Amygdala (tissue), 56 donors: Measurements from ENCODE around the gene PRKN.

ENCODE experiments used
- DNase-seq, 56 donors: peaks; one replicate each; lab custom pipeline; 2025; lab: John Stamatoyannopoulos, UW

PRKN gene

DNA sequence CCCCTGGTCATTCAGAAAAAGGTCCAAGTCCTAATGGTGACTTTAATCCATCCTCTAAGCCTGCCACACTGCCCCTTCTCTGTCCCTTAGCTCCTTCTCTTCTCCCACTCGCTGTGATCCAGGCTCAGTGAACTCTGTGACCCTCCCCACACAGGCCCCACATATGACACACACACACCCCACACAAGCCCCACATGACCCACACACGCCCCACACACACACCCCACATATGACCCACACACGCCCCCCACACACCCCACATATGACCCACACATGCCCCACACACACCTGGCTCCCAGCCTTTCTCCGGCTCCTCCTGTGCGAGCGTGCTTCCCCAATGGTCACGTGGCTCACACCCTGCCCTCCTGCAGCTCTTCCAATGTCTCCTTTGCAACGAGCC, 925.3 kb downstream of the PRKN start:
- no peak for DNase-seq

DNA sequence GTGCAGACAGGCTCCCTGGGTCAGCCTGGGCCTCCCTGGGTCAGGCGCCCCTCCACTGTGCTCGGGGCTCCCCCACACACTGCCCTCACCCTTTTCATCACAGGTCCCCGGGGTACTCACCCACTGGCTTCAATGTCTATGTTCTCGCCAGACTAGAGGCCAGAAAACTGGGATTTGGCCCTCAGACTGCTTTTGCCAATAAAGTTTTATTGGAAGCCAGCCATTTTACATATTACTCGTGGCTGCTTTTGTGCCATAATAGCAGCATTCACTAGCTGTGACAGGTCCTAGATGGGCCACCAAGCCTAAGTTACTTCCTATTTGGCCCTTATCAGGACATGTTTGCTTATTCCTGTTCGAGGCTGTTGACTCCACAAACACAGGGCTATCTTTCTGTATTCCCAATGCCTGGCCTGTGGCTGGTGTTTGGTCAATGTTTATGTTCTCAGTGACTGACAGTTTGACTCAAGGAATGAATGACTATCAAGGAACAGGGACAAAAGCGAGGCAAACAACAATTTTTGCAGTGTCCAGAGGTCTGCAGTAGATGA, 928.6 kb downstream of the PRKN start:
- DNase-seq: no peak

DNA sequence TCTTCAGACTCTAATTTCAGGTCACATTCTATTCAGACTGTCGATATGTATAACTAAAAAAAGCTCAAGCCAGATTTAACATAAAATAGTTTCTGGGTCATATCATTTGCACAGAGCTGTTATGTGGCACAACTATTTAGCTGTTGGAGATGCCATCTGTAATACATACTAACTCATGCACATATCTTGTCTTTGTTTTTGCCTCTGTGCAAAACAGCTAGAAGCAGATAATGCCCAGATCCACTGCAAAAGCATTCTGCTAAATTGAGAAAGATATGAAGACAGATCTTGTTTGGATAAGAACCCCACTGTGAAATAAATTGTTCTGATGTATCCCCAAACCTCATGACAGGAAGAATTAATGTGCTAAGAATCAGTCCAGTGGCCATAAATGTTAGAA, 930.9 kb downstream of the PRKN start:
- no peak for DNase-seq

DNA sequence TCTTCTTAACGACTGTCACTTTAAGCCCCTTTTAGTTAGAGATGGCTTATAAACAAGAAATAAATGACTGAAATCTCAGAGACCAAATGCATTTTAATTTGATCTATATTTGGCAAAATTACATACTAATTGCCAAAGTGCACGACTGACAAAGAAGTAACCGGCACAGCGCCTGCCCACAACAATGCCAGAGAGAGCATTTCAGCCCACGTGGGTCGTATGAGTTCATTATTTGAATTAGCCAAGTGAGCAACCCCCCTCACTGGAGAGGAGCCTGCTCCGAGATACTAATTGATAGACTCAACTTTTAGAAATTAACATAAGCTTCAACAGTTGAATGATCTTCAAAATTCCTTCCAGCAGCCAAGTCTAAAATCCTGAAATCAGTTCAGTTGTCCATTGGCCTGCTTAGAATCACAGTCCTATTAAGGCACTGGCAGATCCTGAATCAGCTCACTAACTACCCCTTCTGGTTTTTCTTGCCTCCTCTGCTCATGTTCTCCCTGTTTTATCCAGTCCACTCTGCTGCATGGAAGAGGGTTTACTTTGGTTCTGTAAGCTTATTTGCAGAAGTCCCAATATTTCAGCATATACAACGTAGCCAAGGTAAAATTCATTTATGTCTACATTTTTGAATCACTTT, 934.6 kb downstream of the PRKN start:
- peak in 2 of 56 donors; percentile 2 to 6 for DNase-seq

DNA sequence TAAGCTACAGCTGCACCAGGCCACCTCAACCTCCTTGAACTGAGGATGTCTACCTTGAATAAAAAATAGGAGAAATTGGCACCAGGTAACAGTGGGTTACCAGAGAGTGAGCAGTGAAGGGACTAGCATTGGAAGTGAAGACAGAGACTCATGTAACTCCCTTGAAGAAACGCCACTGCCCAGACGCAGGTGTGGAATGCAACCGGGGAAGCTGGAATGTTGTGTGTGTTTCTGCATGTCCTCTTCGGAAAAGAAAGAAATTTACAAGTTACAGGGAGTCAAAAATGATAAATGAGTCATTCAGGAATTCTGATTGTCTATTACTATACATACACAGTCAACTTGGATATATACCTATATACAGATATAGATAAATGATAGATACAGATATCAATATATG, 939.0 kb downstream of the PRKN start:
- no peak for DNase-seq

DNA sequence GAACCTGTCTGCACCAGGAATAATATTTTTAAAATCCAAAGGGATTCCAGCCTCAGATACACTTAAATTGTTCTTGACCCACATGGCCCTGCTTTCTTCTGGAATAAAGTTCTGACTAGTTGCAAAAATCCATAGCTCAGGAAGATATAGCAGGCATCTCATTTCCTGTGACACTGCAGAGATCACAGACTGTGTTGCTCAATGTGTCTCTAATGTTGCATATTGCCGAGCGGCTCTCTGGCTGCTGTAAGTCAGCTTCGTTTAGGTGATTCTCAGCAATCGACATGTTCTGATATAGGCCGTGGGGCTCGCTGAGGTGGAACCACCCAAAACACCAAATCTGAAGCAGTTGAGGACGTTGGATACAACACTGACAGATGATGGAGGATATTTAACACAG, 955.4 kb downstream of the PRKN start:
- no peak for DNase-seq

DNA sequence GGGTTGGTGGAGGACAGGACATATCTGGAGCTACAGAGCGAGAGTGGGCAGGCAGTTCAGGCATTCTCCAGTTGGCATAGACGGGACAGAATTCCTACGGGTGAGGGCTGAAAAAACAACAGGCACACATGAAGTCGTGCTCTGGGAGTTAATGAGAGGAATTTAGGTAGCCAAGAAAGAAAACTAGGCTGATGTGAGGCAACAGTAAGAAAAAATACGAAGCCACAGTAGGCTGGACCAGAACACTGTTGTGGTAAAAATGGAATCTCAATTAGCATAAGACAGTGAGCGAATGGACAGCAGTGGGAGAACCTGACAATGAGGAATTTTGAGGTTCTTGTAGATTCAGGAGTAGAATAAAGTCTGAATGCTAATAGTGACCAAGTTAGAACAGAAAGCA, 965.6 kb downstream of the PRKN start:
- peak in 1 of 56 donors; percentile 3 for DNase-seq

DNA sequence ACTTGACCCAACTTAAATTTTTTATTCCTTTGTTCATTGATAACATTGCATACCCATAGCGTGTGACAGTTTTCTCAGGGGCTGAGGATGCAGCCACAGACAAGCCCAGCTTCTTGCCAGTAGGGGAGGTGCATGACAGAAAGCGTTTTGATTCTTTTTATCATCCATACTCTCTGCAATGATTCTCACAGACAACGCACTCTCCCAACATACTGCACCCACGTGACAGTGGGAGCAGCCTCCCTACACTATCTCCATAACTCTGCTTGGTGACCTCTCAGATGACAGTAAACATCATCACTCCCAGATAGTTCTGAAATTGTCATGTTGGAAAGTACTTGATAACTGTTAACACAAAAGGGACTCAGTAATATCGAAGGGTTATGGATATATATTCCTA, 972.5 kb downstream of the PRKN start:
- DNase-seq: no peak

DNA sequence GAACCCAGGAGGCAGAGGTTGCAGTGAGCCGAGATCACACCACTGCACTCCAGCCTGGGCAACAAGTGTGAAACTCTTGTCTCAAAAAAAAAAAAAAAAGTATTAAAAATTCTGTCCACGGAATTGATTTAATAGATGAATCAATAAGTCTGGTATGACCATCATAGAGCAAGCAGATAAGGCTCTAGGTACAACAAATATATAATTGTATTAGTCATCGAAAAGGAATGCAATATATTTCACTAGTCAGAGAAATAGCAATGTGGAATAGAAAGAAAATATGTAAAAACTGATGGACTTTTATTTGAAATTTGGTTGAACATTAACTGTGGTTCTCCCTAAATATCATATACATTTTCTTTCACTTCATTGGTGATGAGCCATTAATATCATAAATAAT, 976.9 kb downstream of the PRKN start:
- no peak for DNase-seq

DNA sequence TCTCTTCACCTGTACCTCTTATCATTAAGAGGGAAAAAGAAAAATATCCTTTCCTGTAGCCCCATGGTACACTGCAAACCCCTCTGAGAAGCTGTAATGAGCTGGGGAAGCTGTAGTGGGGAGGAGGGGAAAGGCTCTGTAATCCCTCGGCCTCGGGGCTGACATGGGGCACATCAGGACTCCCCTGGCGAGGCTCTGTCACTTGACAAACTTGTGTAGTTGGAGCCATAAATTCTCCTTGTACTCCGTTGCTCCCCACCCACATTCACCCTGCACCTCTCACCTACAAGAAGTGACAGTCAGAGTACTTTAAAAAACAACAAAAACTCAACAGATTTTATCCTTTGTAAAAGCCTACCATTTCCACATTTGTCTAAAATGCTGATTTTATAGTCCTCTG, 978.0 kb downstream of the PRKN start:
- no peak for DNase-seq

DNA sequence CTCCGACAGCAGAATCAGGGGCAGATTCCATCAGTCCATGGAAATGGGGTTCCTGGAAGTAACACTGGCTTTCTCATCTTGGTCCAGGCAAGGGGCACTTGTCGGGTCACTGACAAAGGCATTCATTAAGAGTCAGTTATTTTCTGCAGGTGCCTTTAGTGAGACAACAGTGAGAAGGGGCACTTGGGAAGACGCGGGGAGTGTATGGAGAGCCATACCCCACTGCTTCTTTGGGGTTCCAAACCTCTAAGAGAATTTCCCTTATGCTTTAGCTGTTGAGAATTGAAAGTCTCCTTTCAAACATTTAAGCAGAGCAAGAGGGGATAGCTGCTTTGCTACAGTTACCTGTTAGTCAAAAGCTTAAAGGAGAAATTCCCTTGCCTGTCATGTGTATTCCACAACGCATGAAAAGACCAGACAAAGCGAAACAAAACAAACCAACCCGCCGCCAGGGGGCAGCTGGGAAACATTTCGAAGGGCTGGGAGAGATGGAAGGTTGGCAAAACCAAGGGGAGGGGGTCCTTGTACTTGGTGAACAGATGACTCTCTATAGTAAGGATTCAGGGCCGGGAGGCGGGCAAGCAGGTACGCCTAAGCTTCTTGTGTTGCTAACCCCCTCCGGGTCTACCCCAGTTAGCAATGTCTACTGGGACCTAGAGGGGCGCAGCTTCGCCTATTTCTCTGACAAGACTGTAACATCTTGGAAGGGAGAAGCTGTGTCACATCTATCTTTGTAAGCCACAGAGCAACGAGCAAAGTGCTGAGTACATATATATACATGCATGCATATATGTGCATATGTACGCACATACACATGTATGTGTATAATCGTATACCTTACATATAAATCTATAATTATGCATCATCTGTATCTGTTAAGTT, 978.8 kb downstream of the PRKN start:
- peak in 23 of 56 donors; percentile 2 to 69 (median 9) for DNase-seq

DNA sequence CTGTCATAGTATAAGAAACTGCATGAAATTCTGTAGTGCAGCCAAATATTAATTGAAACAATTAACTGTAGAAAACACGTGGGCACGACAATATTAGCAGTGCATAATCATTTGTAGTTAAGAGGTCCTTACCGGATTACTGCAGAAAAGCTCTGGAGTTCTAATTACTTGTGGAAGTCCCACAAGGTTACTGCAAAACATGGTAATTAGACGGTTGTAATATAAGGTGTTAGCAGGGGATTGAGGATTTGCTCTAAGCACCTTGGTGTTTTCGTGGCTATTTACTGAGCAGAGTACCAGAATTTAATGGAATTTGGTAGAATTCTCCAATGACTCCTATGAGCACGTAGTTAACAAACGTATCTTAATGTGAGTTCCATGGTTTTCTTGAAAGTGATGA, 980.1 kb downstream of the PRKN start:
- DNase-seq: no peak

DNA sequence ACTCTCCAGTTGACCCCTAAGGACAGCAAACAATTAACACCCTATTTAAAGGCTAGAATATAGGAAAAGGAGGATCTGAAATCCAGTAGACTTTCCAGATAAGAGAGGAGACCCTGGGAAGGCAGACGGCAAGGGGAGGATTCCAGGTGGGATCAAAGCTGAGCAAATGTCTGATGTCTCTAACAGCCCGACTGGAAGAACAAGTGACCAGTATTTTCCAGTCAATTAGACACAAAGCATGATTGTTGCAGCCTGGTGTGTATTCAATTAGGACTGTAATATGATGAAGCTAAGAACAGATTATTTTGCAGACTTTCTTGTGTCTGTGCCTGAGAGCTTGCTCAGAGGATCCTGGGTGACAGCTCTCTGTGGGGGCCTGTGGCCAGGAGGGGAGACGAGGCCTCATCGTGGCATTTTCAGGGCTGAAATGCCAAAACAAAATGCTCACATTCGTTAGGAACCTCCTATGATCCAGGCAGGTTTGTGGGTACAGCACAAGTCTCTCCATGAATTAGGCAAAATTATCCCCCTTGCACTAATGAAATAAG, 981.9 kb downstream of the PRKN start:
- DNase-seq: no peak

DNA sequence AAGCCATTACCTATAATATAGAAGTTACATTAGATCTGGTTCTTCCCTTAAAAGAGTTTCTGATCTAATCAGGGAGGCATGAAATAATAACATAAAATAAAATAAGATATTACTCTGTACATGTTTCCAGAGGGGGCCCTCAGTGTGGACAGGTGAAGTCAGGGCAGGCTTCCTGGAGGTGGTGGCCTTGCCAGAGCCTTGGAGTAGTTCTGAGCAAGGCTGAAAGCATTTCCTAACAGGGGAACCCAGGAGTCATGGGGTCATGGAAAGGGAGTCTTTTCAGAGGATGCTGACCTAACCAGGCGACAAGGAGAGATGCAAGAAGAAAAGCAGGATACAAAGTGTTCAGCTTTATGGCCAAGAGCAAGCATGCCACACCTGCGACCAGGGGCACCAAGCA, 982.4 kb downstream of the PRKN start:
- no peak for DNase-seq

DNA sequence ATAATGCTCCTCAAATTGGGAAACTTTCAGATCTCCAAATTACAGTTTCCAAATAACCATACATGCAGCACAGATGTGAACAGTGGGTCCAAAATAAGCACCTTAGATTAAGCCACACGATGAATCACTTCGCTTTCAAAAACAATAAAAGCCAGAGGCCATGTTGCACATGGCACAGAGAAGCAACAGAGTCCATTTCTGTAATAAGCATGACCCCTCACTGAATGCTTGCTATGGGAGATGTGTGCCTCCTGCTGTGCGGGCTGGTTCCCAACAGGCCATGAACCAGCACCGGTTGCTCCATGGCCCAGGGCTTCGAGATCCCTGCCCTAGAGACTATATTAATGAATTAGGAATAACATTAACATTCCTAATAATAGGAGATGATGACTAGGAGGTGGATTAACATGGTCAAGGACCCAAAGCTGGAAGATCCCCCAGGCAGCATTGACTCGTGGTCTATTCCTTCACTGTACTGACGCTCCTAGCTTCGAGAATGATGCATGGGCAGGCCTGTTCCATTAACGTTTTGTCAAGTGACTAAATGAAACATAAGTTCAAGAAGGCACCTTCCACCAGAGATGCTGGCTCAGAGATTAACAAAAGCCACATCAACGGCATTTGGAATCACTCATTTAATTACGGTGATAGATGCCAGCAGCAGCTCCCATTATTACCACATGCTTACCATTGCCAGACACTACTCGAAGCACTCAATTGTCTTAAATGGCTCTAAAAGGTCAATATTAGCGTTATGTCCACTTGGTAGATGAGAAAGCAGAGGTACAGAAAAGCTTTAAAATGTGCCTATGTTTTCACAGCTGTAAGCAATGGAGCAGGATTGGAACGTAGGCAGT, 983.1 kb downstream of the PRKN start:
- DNase-seq: no peak

DNA sequence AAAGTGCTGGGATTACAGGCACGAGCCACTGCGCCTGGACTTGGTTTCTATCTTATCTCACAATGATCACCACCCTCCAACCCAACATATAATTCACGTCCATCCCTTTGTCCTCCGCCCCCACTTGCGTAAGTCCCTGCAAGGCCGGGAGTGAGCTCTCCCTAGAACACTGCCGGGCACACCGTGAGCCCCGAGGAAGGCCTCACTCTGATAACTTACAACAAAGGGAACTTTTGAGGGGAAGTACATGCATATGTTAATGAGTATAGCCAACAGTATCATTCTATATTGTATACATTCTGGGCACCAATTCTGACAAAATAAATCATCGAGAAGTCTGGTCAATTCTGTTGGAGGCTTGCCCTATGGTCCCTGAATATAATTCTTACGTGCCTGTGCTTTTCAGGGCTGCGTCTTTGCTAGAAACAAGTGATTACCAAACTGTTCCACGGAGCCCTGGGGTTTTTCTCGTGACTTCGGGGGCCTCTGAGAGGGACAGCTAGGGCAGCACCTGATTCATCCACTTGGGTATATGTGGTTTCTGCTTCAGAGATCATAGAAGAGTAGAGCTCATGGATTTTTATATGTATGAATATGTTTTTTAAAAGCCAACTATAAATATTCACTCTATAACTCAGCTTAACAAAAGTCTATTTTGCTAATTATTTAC, 983.9 kb downstream of the PRKN start:
- DNase-seq: no peak

DNA sequence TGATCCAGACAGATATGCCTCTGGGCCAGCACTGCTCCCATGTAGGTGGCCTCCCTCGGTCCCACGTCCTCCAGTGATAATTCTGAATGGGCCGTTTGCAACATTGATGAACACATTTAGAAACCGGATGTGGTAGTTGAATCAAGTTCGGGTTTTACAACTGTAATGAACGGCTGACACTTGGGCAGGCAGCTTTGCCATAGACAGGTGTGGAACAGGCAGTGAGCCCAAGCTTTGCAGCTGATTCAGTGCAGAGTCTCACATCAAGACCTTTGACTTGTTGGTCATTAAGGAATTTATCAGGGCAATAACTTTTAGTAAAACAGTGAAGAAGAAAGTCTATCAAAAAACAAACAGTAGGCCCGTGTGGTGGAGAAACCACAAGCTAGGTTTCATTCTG, 987.1 kb downstream of the PRKN start:
- DNase-seq: no peak

DNA sequence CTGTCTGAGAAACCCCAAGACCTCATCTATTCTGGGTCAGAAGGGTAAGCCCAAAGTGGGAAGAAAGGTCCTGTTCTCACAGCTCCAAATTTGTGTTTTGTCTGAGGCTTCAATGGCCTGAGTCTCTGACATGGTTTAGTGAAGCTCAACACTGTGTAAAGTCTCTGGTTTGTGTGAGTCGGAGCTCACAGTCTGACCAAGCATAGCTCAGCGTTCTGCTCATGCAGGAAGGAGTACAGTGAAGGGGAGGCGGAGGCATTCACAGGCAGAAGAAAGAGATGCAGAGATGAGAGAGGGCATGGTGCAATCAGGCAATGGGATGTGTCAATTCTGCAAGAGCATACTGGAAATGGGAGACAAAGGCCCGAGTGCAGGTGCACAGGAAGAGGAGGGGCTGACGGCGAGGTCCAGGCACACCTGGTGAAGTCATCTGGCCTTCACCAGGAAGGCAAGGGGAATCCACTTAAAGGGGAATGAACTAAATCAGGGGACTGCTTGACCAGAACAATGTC, 990.7 kb downstream of the PRKN start:
- DNase-seq: no peak

DNA sequence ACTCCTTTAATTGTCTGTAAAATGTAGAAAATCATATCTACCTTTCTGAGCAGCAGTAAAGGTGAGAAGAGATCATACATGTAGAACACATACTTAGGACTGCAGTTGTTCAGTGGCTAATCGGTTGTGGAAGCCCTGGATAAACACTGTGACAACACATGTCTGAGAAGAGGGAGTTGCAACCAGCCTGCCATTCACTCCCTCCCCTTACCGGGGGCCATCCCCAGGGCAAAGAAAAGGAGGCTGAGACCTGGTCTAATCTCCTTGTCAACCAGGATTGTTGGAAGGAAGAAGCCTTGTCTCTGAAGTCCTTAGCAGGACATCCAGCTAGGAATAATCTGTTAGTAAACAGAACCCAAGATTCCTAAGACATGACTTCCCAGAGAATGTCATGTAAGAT, 991.2 kb downstream of the PRKN start:
- no peak for DNase-seq

DNA sequence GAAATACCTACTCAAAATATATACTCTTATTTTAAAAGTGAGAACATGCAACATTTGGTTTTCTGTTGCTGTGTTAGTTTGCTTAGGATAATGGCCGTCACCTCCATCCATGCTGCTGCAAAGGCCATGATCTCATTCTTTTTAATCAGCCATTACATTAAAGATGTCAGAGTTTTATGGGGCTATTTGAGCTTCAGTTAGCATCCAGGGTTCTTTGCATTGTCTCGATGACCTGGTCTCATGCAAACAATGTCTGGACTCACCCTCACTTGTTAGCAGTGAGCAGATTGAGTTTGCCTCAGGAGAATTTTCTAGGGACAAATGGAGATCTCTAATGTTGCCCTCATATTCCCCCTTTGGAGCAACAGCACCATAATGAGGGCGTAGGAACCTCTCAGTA, 995.0 kb downstream of the PRKN start:
- no peak for DNase-seq
